H1 (cell line): ENCODE results near the gene MATN1. TPM values are rescaled to one million over a fixed set of nuclear protein-coding genes. Genes with fewer than 3 reads are reported as not detected.

ENCODE experiments used
- CTCF ChIA-PET: fragments of 300-600 bp; sonication (Branson Sonifier 250); formaldehyde crosslinking; loops from one replicate; lab custom pipeline; 2021; ENCODE audit not compliant: partially characterized antibody; lab: Charles Lee
- POLR2A ChIA-PET: fragments of 300-600 bp; sonication (Branson Sonifier 250); formaldehyde crosslinking; loops from one replicate; lab custom pipeline; 2021; ENCODE audit warnings: inconsistent platforms; ENCODE audit not compliant: partially characterized antibody; lab: Charles Lee
- DNase-seq, 2 experiments: peaks; one replicate each; pipeline versions ENCODE4 v3.0.0 to v3.0.0-alpha.2; 2010 to 2022; ENCODE audit warnings: low spot score in 2 of 2, low read depth in 1 of 2, mixed read lengths in 1 of 2
- FAIRE-seq: peaks from 2 replicates; lab custom pipeline; 2011; peaks lifted over from hg19 to GRCh38; lab: Jason Lieb, UNC
- H2AFZ ChIP-seq: 2 replicates; pipeline ENCODE4 v1.8.1; 2012; ENCODE audit warnings: low read length, inconsistent platforms
- H2AK5ac ChIP-seq: 2 replicates; pipeline ENCODE4 v1.6.1; 2013; ENCODE audit warnings: low read depth, low read length
- H2BK120ac ChIP-seq: replicated peaks from 2 replicates; pipeline ENCODE3; 2013; ENCODE audit warnings: low read depth, low read length, inconsistent platforms
- H2BK12ac ChIP-seq: 2 replicates; pipeline ENCODE4 v1.6.1; 2013; ENCODE audit warnings: low read depth, low read length
- H2BK15ac ChIP-seq: 2 replicates; pipeline ENCODE4 v1.6.1; 2013; ENCODE audit warnings: low read length
- H2BK20ac ChIP-seq: 2 replicates; pipeline ENCODE4 v1.6.1; 2013; ENCODE audit warnings: low read length
- H2BK5ac ChIP-seq: 2 replicates; pipeline ENCODE4 v1.6.1; 2013; ENCODE audit warnings: low read depth, low read length
- H3K14ac ChIP-seq: 2 replicates; pipeline ENCODE4 v1.6.1; 2013; ENCODE audit warnings: inconsistent platforms; ENCODE audit not compliant: insufficient read length
- H3K18ac ChIP-seq: 2 replicates; pipeline ENCODE4 v1.6.1; 2013; ENCODE audit warnings: low read length; ENCODE audit errors: extremely low read depth
- H3K23ac ChIP-seq: 2 replicates; pipeline ENCODE4 v1.6.1; 2013; ENCODE audit warnings: inconsistent platforms; ENCODE audit not compliant: insufficient read length
- H3K23me2 ChIP-seq: 2 replicates; pipeline ENCODE4 v1.6.1; 2013; ENCODE audit warnings: low read depth, low read length
- H3K27ac ChIP-seq: 2 replicates; pipeline ENCODE4 v1.6.1; 2011; ENCODE audit warnings: low read depth, low read length, inconsistent platforms
- H3K27me3 ChIP-seq, 4 experiments: replicated peaks in 1 of 4; 1 replicate in 1 of 4; 2 replicates in 3 of 4; pipeline versions ENCODE4 v1.6.1 to v1.8.1; 2011 to 2013; ENCODE audit warnings: low read length in 3 of 4, mild to moderate bottlenecking in 3 of 4, inconsistent platforms in 2 of 4, mixed read lengths in 2 of 4, moderate library complexity in 1 of 4; ENCODE audit not compliant: control insufficient read depth in 3 of 4, insufficient read depth in 3 of 4; ENCODE audit errors: extremely low read depth in 1 of 4
- H3K36me3 ChIP-seq, 4 experiments: 2 replicates each; pipeline versions ENCODE4 v1.6.1 to v1.8.1; 2011 to 2013; ENCODE audit warnings: mild to moderate bottlenecking in 4 of 4, low read length in 3 of 4, moderate library complexity in 2 of 4, control low read depth in 1 of 4, inconsistent platforms in 1 of 4; ENCODE audit not compliant: insufficient read depth in 4 of 4, control insufficient read depth in 2 of 4
- H3K4ac ChIP-seq: replicated peaks from 2 replicates; pipeline ENCODE3; 2013; ENCODE audit warnings: low read length, low read depth, mixed read lengths, inconsistent platforms; ENCODE audit not compliant: insufficient read length
- H3K4me1 ChIP-seq, 4 experiments: replicated peaks in 1 of 4; 1 replicate in 1 of 4; 2 replicates in 3 of 4; pipeline versions ENCODE4 v1.6.1 to v1.8.1; 2011 to 2013; ENCODE audit warnings: low read length in 3 of 4, inconsistent platforms in 2 of 4, mixed read lengths in 1 of 4; ENCODE audit not compliant: insufficient read depth in 4 of 4, control insufficient read depth in 3 of 4
- H3K4me2 ChIP-seq, 2 experiments: 2 replicates each; pipeline versions ENCODE4 v1.6.1 to v1.8.1; 2011 to 2013; ENCODE audit warnings: low read depth in 2 of 2, low read length in 2 of 2, control low read depth in 1 of 2, inconsistent platforms in 1 of 2, mild to moderate bottlenecking in 1 of 2; ENCODE audit not compliant: insufficient read depth in 1 of 2
- H3K4me3 ChIP-seq, 4 experiments: fragments of 200-600, 300-600 bp in 1 of 4; sonication (generic), shearing (Covaris generic), sonication (Bioruptor Twin) in 1 of 4; 2 replicates each; pipeline versions ENCODE4 v1.5.1 to v1.8.1; 2011 to 2016; ENCODE audit warnings: low read length in 4 of 4, low read depth in 3 of 4, control low read depth in 2 of 4, inconsistent platforms in 2 of 4, mild to moderate bottlenecking in 2 of 4, mixed read lengths in 1 of 4, moderate library complexity in 1 of 4; ENCODE audit not compliant: insufficient read depth in 2 of 4; ENCODE audit errors: extremely low read depth in 1 of 4
- H3K56ac ChIP-seq: replicated peaks from 2 replicates; pipeline ENCODE3; 2013; ENCODE audit warnings: low read depth, mild to moderate bottlenecking, mixed read lengths, low read length, inconsistent platforms; ENCODE audit not compliant: insufficient read length
- H3K79me1 ChIP-seq: 2 replicates; pipeline ENCODE4 v1.6.1; 2013; ENCODE audit warnings: low read depth, low read length, control low read depth
- H3K79me2 ChIP-seq, 2 experiments: 2 replicates each; pipeline versions ENCODE4 v1.6.1 to v1.8.1; 2012 to 2013; ENCODE audit warnings: low read length in 2 of 2, mild to moderate bottlenecking in 2 of 2, inconsistent platforms in 1 of 2; ENCODE audit not compliant: insufficient read depth in 2 of 2, control insufficient read depth in 1 of 2
- H3K9ac ChIP-seq, 4 experiments: replicated peaks in 1 of 4; 1 replicate in 1 of 4; 2 replicates in 3 of 4; pipeline versions ENCODE4 v1.6.1 to v1.8.1; 2011 to 2013; ENCODE audit warnings: low read depth in 3 of 4, low read length in 3 of 4, control low read depth in 2 of 4, mild to moderate bottlenecking in 2 of 4, moderate library complexity in 2 of 4, inconsistent platforms in 1 of 4; ENCODE audit errors: extremely low read depth in 1 of 4
- H3K9me3 ChIP-seq, 2 experiments: 2 replicates each; pipeline versions ENCODE4 v1.6.1 to v1.8.1; 2012 to 2013; ENCODE audit warnings: mild to moderate bottlenecking in 2 of 2, moderate library complexity in 2 of 2, control low read depth in 1 of 2, inconsistent platforms in 1 of 2, low read depth in 1 of 2, low read length in 1 of 2, mixed read lengths in 1 of 2; ENCODE audit not compliant: insufficient read depth in 2 of 2
- H4K20me1 ChIP-seq, 2 experiments: replicated peaks in 1 of 2; 2 replicates each; pipeline versions ENCODE3 to v1.8.1; 2011 to 2013; ENCODE audit warnings: inconsistent platforms in 2 of 2, low read length in 2 of 2, mild to moderate bottlenecking in 1 of 2; ENCODE audit not compliant: insufficient read depth in 2 of 2, control insufficient read depth in 1 of 2
- H4K5ac ChIP-seq: 2 replicates; pipeline ENCODE4 v1.6.1; 2013; ENCODE audit warnings: low read length, low read depth, mixed read lengths, inconsistent platforms; ENCODE audit not compliant: insufficient read length
- H4K8ac ChIP-seq: 2 replicates; pipeline ENCODE4 v1.8.0; 2013; ENCODE audit warnings: mild to moderate bottlenecking, moderate library complexity, low read length, inconsistent platforms; ENCODE audit not compliant: insufficient read depth; ENCODE audit errors: extremely low read depth
- H4K91ac ChIP-seq: replicated peaks from 2 replicates; pipeline ENCODE3; 2013; ENCODE audit warnings: low read length, mixed read lengths, inconsistent platforms; ENCODE audit not compliant: insufficient read length
- CTBP2 ChIP-seq: IDR thresholded peaks from 2 replicates; pipeline ENCODE4 v1.7.0; 2011; ENCODE audit warnings: borderline replicate concordance, mild to moderate bottlenecking, moderate library complexity, mixed read lengths, low read length; ENCODE audit not compliant: insufficient read depth, insufficient read length
- KDM5A ChIP-seq: fragments of 200-600 bp; IDR thresholded peaks from 2 replicates; pipeline ENCODE4 v1.7.1; 2012; ENCODE audit warnings: mild to moderate bottlenecking, low read length, inconsistent platforms, mixed read lengths
- TBP ChIP-seq: IDR thresholded peaks from 2 replicates; pipeline ENCODE4 v1.6.1; 2011; ENCODE audit warnings: low read depth, low read length, improper control_type of control experiment
- WGBS, 2 experiments: shearing (Covaris generic) in 1 of 2; methylation state at CpG; one replicate each; pipeline versions ENCODE4 v1.1.6 to v1.1.7; 2013 to 2015; ENCODE audit warnings: low lambda C conversion rate in 2 of 2, mixed read lengths in 2 of 2, inconsistent platforms in 1 of 2, low coverage in 1 of 2, missing lambda C conversion rate in 1 of 2; ENCODE audit not compliant: insufficient replicate concordance in 2 of 2, insufficient coverage in 1 of 2, insufficient read length in 1 of 2; ENCODE audit errors: extremely low coverage in 1 of 2, missing lambda C conversion rate in 1 of 2; 5-methylcytosine and 5-hydroxymethylcytosine counted together
- polyA plus RNA-seq, 7 experiments: library from polyadenylated mRNA; depleted of rRNA in 3 of 7; stranded (reverse) in 5 of 7; unstranded in 2 of 7; fragments of >200 nt in 5 of 7; fragments of 200-250 nt in 2 of 7; gene quantifications; 1 replicate in 5 of 7; 2 replicates in 1 of 7; 4 replicates in 1 of 7; pipeline versions ENCODE4 v1.2.1 to v1.2.3, GENCODE V29; 2011 to 2013; ENCODE audit warnings: missing spikeins in 2 of 7, mixed read lengths in 2 of 7
- total RNA-seq: library from RNA; stranded (reverse); fragmentation: NEBNext Ultra II Directional; extraction: Animal tissue kit (Norgen Biotek cat#: 25700); gene quantifications from 2 replicates; pipeline ENCODE4 v1.2.1, GENCODE V29; 2021
- TF ChIP-seq, protein P1 (sequence below): IDR thresholded peaks from 2 replicates; pipeline ENCODE4 v1.6.1; 2011; ENCODE audit warnings: low read length, improper control_type of control experiment

Gene MATN1
- total and polyA plus RNA-seq, 2 of the 8 experiments (the other 6 are each of a cell fraction or from before 2014, with no cell fraction given) = 0.12 to 0.28 TPM

DNA sequence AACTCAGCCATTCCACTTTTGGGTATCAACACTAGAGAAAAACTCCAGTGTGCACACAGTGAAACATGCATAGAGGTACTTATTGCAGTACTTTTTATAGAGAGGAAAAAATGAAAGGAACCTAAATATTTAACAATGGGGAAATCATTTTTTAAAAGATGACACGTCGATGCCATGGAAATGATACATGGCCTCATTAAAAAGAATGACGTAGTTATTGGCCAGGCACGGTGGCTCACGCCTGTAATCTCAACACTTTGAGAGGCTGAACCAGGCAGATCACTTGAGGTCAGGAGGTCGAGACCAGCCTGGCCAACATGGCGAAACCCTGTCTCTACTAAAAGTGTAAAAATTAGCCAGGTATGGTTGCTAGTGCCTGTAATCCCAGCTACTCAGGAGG is 42.5 kb downstream of the MATN1 start:
- ChIA-PET POLR2A (no interaction called here), CTCF (no interaction called here)
- 87% methylated on average over 7 of the region's 7 CpGs; no CpG with 5 or more reads in 1 of the 2 experiments for WGBS, 2 experiments
- no peak overlapping the region for H3K4me3 ChIP-seq
- H3K36me3 ChIP-seq = no peaks in the 10 kb centered on the region
- no peak overlapping the region for H3K4ac ChIP-seq
- no peak overlapping the region for H3K56ac ChIP-seq
- H2BK12ac ChIP-seq = no peak overlapping the region
- DNase-seq (no peak), FAIRE-seq (no peak)
- H3K23me2 ChIP-seq = peaks cover 4% of the 10 kb centered on the region; the same call in 1 of the 2 replicates
- no peak overlapping the region for H3K4me2 ChIP-seq
- H2AK5ac ChIP-seq = no peak overlapping the region
- H3K9me3 ChIP-seq = peaks cover 11 to 14% of the 10 kb centered on the region in 2 experiments; a peak in 3 of 4 replicates
- no peaks in the 10 kb centered on the region for H4K20me1 ChIP-seq
- H2BK15ac ChIP-seq = no peak overlapping the region
- no peak overlapping the region for H3K27ac ChIP-seq
- H3K14ac ChIP-seq = no peak overlapping the region
- H3K18ac ChIP-seq = no peak overlapping the region
- H4K91ac ChIP-seq = no peak overlapping the region
- H3K23ac ChIP-seq = no peak overlapping the region
- H3K79me2 ChIP-seq = no peaks in the 10 kb centered on the region
- peaks cover 0 to 4% (median 3%) of the 10 kb centered on the region in 4 experiments; a peak in 3 of 7 replicates for H3K27me3 ChIP-seq
- TF ChIP-seq CTBP2 (no peak), KDM5A (no peak), TBP (no peak)
- TF ChIP-seq, protein P1, sequence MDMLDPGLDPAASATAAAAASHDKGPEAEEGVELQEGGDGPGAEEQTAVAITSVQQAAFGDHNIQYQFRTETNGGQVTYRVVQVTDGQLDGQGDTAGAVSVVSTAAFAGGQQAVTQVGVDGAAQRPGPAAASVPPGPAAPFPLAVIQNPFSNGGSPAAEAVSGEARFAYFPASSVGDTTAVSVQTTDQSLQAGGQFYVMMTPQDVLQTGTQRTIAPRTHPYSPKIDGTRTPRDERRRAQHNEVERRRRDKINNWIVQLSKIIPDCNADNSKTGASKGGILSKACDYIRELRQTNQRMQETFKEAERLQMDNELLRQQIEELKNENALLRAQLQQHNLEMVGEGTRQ = no peak
- H4K5ac ChIP-seq = no peak overlapping the region
- H3K4me1 ChIP-seq = peaks cover 0 to 4% (median 3%) of the 10 kb centered on the region in 4 experiments; a peak in 6 of 7 replicates
- no peak overlapping the region for H2BK120ac ChIP-seq
- H4K8ac ChIP-seq = no peak overlapping the region
- H2BK20ac ChIP-seq = no peak overlapping the region
- H3K9ac ChIP-seq = no peak overlapping the region
- H2BK5ac ChIP-seq = no peak overlapping the region
- no peak overlapping the region for H2AFZ ChIP-seq
- no peaks in the 10 kb centered on the region for H3K79me1 ChIP-seq
